ENCODE results near the gene BMPR1B.
"Not testable (repeated sequence)": the region's sequence is repeated elsewhere in the genome, so short reads cannot be mapped to it uniquely, and the experiment has no call there.

The BMPR1B gene

GRCh38 chr4:95038791-95039190 is 281.0 kb downstream of the BMPR1B start:
- no peak for DNase-seq (ENCODE audit: low read depth in 2 of 2)

DNA sequence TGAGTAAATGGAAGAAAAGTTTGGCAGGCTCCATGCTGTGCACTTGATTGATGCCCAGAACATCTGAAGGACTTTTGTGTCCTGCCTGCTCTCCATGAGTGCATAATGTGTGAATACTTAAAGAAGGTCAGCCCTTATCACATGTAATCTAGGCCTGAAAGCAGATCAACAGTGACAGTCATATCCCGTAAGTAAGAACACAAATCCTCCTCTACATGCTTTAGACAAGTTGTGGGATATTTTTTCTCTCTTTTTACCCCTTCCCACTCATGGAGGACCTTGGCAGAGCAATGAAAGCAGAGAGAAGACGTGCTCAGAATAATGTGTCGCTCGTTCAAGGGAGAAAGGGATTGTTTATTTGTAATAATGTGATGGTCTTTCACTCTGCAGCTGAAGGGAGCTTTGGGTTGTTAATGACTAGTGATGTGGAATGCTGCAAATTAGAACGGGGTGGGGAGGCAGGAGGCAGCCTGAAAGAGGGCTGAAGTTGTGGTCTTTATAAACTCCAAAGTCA is 286.6 kb downstream of the BMPR1B start:
- no peak for DNase-seq (ENCODE audit: low read depth in 2 of 2)

GRCh38 chr4:95045429-95045828 is 287.7 kb downstream of the BMPR1B start:
- no peak for DNase-seq (ENCODE audit: low read depth in 2 of 2)

- DNase-seq (ENCODE audit: low read depth in 2 of 2), result no peak
Measured at GRCh38 chr4:95048296-95048695, 290.5 kb downstream of the BMPR1B start.

DNA sequence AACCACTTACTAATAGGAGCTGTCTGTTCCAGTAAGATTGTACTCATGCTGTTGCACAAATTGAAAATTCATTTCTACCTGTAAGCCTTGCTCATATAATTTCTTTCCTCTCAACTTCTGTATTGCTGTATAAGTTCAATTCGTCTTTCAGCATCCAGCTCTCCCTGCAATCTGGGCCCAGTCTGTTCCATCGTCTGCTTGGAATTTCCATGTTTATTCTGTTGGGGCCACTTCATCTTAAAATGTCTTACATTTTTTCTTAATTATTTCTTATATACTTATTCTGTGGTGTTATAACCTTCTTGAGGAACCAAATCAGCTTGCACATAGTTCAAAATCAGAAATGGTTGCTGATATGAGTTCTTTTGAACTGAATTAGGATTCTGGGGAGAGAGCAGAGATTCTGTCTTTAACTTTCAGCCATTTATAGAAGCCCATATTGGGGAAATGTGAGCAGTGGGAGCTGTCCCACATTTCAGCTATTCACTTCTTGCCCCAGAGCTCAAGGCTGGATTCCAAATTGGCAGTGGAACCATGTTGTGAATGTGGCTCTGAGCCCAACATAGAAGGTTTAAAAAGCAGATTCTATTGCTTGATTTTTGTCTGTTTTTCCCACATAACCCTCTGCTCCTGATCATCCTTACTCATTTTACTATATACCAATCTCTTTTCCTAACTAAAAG is 291.9 kb downstream of the BMPR1B start:
- no peak for DNase-seq (ENCODE audit: low read depth in 2 of 2)

- no peak for DNase-seq (ENCODE audit: low read depth in 2 of 2)
Measured at GRCh38 chr4:95050980-95051701, 293.4 kb downstream of the BMPR1B start.

DNA sequence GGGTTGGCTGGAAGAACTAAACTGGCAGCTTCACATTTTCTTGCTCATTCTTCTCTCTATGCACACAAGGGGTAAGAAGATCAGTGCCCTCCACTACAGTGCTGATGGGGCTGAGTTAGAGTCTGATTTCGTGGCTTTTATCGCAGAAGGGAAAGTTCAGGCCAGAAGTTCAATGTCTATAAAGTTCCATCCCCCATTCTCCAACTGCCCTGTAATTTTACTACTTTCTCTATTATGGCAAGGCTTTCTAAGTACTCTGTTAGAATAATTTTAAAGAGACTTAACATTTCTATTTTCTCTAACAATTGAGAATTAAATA is 293.9 kb downstream of the BMPR1B start:
- no peak for DNase-seq (ENCODE audit: low read depth in 2 of 2)

- DNase-seq (ENCODE audit: low read depth in 2 of 2), result no peak
Measured at GRCh38 chr4:95058991-95059390, 301.2 kb downstream of the BMPR1B start.

DNA sequence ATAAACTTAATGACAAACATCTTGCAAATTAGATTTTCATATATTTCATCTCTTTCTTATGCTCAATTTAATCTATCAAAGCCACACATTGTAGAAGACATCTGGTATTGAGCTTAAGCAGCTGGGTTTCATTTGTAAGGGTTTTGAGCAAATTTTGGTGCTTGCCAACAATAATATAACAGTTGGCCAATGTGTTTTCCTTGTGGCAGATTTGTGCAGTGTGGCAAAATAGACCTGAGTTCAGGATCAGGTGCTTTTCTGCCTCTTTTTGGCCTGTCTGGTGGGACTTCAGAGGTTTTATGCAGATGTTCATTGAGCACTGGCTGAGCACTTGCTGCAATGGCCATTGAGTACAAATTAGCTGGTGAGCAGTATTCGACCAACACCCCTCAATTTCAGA is 301.9 kb downstream of the BMPR1B start:
- DNase-seq (ENCODE audit: low read depth in 2 of 2), result no peak

GRCh38 chr4:95061220-95061619 is 303.5 kb downstream of the BMPR1B start:
- no peak for DNase-seq (ENCODE audit: low read depth in 2 of 2)

DNA sequence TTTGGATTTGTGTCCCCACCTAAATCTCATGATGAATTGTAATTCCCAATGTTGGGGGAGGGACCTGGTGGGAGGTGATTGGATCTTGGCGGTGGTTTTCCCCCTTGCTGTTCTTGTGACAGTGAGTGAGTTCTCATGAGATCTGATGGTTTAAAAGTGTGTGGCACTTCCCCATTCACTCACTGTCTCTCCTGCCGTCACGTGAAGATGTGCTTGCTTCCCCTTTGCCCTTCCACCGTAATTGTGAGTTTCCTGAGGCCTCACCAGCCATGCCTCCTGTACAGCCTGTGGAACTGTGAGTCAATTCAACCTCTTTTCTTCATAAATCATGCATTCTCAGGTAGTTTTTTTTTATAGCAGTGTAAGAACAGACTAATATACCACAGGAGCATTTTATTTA is 304.0 kb downstream of the BMPR1B start:
- not testable (repeated sequence) for DNase-seq (ENCODE audit: low read depth in 2 of 2)

DNA sequence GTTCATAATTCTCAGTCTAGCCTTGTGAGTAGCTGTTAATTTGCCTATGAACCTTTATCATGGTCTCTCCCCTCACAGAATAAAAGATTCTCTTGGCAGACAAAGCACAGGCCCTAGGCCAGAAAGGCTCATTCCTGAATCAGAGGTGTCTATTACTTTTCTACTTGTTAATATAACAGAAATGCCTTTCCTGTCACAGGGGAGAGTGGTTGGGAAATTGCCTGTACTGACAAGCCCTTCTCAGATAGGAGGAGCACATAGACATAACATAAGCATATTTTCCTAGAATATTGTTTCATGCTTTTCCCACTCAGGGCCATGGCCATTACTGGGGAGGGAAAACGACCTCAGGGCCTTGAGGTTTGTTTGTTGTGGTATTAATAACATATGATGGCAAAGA is 308.3 kb downstream of the BMPR1B start:
- no peak for DNase-seq (ENCODE audit: low read depth in 2 of 2)

GRCh38 chr4:95068401-95068800 is 310.6 kb downstream of the BMPR1B start:
- DNase-seq (ENCODE audit: low read depth in 2 of 2), result no peak

GRCh38 chr4:95068818-95069478 is 311.2 kb downstream of the BMPR1B start:
- no peak for DNase-seq (ENCODE audit: low read depth in 2 of 2)

DNA sequence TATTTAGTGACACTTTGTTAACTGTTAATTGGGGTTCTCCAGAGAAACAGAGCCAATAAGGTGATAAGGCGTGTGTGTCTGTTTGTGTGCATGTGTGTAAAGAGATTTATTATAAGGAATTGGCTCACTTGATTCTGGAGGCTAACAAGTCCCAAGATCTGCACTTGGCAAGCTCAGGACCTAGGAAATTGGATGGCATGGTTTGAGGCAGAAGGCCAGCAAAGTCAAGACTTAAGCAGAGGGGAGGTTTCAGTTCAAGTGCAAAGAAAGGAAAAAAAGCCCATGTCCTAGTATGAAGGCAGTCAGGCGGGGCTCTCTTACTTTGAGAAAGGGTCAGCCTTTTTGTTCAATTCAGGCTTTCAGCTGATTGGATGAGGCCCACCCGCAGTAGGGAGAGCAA is 314.1 kb downstream of the BMPR1B start:
- no peak for DNase-seq (ENCODE audit: low read depth in 2 of 2)

DNA sequence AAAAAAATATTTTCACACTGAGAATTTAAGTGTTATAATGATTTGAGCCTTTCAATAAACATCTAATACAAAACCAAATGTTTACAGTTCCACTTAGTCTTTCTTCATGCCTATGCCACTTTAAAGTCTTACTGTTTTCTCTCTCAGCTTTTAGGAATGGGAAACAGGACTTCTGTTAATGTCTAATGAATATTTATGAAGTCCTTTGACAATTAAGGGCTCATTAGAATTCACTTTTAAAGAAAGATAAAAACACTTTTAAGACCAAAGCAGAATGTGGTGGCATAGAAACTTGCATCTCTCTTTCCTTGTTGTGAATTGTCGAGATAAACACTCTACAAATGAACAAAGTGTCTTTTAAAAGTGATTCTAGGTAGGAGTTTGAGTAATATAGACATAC is 315.9 kb downstream of the BMPR1B start:
- no peak for DNase-seq (ENCODE audit: low read depth in 2 of 2)

DNA sequence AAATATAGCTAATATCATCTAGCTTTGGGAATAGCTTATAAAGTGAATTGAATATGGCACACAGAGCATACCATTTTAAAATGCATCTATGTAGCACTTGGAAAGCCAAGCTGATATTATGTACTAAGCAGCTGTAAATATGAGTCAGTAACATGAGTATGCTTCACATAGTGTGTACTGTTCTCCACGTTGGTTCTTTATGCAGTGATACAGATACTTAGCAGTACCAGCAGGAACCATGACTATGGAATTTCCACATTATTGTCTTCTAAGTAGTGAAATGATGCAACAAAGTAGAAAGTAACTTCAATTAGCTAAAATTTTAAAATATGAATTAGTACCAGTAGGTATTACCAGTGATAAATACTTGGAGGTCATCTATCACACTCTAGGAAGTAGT is 320.1 kb downstream of the BMPR1B start:
- no peak for DNase-seq (ENCODE audit: low read depth in 2 of 2)

DNA sequence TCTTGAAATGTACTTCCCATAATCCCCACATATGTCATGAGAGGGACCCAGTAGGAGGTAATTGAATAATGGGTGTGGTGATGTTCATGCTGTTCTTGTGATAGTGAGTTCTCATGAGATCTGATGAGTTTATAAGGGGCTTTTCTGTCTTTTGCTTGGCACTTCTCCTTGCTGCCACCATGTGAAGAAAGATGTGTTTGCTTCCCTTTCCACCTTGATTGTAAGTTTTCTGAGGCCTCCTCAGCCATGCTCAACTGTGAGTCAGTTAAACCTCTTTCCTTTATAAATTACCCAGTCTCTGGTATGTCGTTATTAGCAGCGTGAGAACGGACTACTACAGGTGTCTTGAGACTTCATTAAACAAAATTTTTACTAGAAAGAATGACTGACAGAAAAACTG is 323.2 kb downstream of the BMPR1B start:
- DNase-seq (ENCODE audit: low read depth in 2 of 2), result no peak

- no peak for DNase-seq (ENCODE audit: low read depth in 2 of 2)
Measured at GRCh38 chr4:95084584-95084983, 326.8 kb downstream of the BMPR1B start.

GRCh38 chr4:95085124-95085833 is 327.5 kb downstream of the BMPR1B start:
- no peak for DNase-seq (ENCODE audit: low read depth in 2 of 2)

GRCh38 chr4:95086551-95086950 is 328.8 kb downstream of the BMPR1B start:
- DNase-seq (ENCODE audit: low read depth in 2 of 2), result no peak

Measured in stimulated activated CD8-positive, alpha-beta memory T cell treated with anti-CD3 and anti-CD28 coated beads, Interleukin-15, amount 100 ng/mL, for 4 hours (primary cell).